Measurements from ENCODE around the gene FBXO46.

GRCh38 chr19:45692187-45693105, 38.2 kb downstream of the FBXO46 start, which contains the start of gene QPCTL:
- TF ChIP-seq NR1H2 (CRISPR knock-in tag; IDR thresholded peaks at IDR 0.05) (peak; percentile 23; the same call in 1 of the 2 replicates), ZNF121 (CRISPR knock-in tag; IDR thresholded peaks at IDR 0.05) (no peak), CBFB (CRISPR knock-in tag; IDR thresholded peaks at IDR 0.05; ENCODE audit: low read depth) (no peak), ARID4B (CRISPR knock-in tag; IDR thresholded peaks at IDR 0.05; ENCODE audit: borderline replicate concordance) (peak; percentile 88; the same call in 1 of the 2 replicates)
- TF ChIP-seq, protein P1, sequence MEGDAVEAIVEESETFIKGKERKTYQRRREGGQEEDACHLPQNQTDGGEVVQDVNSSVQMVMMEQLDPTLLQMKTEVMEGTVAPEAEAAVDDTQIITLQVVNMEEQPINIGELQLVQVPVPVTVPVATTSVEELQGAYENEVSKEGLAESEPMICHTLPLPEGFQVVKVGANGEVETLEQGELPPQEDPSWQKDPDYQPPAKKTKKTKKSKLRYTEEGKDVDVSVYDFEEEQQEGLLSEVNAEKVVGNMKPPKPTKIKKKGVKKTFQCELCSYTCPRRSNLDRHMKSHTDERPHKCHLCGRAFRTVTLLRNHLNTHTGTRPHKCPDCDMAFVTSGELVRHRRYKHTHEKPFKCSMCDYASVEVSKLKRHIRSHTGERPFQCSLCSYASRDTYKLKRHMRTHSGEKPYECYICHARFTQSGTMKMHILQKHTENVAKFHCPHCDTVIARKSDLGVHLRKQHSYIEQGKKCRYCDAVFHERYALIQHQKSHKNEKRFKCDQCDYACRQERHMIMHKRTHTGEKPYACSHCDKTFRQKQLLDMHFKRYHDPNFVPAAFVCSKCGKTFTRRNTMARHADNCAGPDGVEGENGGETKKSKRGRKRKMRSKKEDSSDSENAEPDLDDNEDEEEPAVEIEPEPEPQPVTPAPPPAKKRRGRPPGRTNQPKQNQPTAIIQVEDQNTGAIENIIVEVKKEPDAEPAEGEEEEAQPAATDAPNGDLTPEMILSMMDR (IDR thresholded peaks at IDR 0.05) = no peak
- TF ChIP-seq, protein P2, sequence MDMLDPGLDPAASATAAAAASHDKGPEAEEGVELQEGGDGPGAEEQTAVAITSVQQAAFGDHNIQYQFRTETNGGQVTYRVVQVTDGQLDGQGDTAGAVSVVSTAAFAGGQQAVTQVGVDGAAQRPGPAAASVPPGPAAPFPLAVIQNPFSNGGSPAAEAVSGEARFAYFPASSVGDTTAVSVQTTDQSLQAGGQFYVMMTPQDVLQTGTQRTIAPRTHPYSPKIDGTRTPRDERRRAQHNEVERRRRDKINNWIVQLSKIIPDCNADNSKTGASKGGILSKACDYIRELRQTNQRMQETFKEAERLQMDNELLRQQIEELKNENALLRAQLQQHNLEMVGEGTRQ (CRISPR knock-in tag; IDR thresholded peaks at IDR 0.05) = no peak
